ENCODE data around the gene DDX31. TPM values are rescaled to one million over a fixed set of nuclear protein-coding genes. Genes with fewer than 3 reads are reported as not detected.

The DDX31 gene
- total RNA-seq, 1 donor from 2014 or later, result 15.8 TPM

GRCh38 chr9:132627106-132627505 is 42.7 kb downstream of the DDX31 start:
- no peak for DNase-seq (ENCODE audit: low spot score)
- Mint-ChIP-seq H3K27ac (ENCODE audit: unreplicated experiment) (no peak overlapping the region), H3K9me3 (ENCODE audit: unreplicated experiment) (no peaks in the 10 kb centered on the region), H3K4me1 (ENCODE audit: unreplicated experiment) (peaks cover 37% of the 10 kb centered on the region), H3K4me3 (ENCODE audit: unreplicated experiment) (no peak overlapping the region), H3K27me3 (ENCODE audit: unreplicated experiment) (peaks cover 2% of the 10 kb centered on the region), H3K36me3 (ENCODE audit: low read depth, unreplicated experiment) (peaks cover 43% of the 10 kb centered on the region)
- TF ChIP-seq CTCF (IDR thresholded peaks at IDR 0.05; ENCODE audit: unreplicated experiment), result no peak

- Mint-ChIP-seq H3K9me3 (ENCODE audit: unreplicated experiment) (no peaks in the 10 kb centered on the region), H3K4me3 (ENCODE audit: unreplicated experiment) (no peak overlapping the region), H3K27ac (ENCODE audit: unreplicated experiment) (no peak overlapping the region), H3K27me3 (ENCODE audit: unreplicated experiment) (peaks cover 2% of the 10 kb centered on the region), H3K36me3 (ENCODE audit: low read depth, unreplicated experiment) (peaks cover 36% of the 10 kb centered on the region), H3K4me1 (ENCODE audit: unreplicated experiment) (peaks cover 37% of the 10 kb centered on the region)
- no peak for DNase-seq (ENCODE audit: low spot score)
- no peak for TF ChIP-seq CTCF (IDR thresholded peaks at IDR 0.05; ENCODE audit: unreplicated experiment)
These were observed 43.5 kb downstream of the DDX31 start for GRCh38 chr9:132626285-132626684.

- TF ChIP-seq CTCF (IDR thresholded peaks at IDR 0.05; ENCODE audit: unreplicated experiment), result no peak
- H3K36me3 Mint-ChIP-seq (ENCODE audit: low read depth, unreplicated experiment), result peaks cover 29% of the 10 kb centered on the region
- no peaks in the 10 kb centered on the region for H3K27me3 Mint-ChIP-seq (ENCODE audit: unreplicated experiment)
- DNase-seq (ENCODE audit: low spot score), result no peak
- H3K4me3 Mint-ChIP-seq (ENCODE audit: unreplicated experiment), result no peak overlapping the region
- H3K9me3 Mint-ChIP-seq (ENCODE audit: unreplicated experiment), result no peaks in the 10 kb centered on the region
- H3K27ac Mint-ChIP-seq (ENCODE audit: unreplicated experiment), result no peak overlapping the region
- H3K4me1 Mint-ChIP-seq (ENCODE audit: unreplicated experiment), result peaks cover 14% of the 10 kb centered on the region
These were observed 47.6 kb downstream of the DDX31 start for GRCh38 chr9:132622159-132622558.

- Mint-ChIP-seq H3K27ac (ENCODE audit: unreplicated experiment) (no peak overlapping the region), H3K4me3 (ENCODE audit: unreplicated experiment) (peak overlapping the region; percentile 8), H3K36me3 (ENCODE audit: low read depth, unreplicated experiment) (peaks cover 37% of the 10 kb centered on the region), H3K9me3 (ENCODE audit: unreplicated experiment) (no peaks in the 10 kb centered on the region), H3K27me3 (ENCODE audit: unreplicated experiment) (peaks cover 2% of the 10 kb centered on the region), H3K4me1 (ENCODE audit: unreplicated experiment) (no peaks in the 10 kb centered on the region)
- DNase-seq (ENCODE audit: low spot score), result no peak
- TF ChIP-seq CTCF (IDR thresholded peaks at IDR 0.05; ENCODE audit: unreplicated experiment), result no peak
These were observed 53.1 kb downstream of the DDX31 start for GRCh38 chr9:132616725-132617124.

- Mint-ChIP-seq H3K36me3 (ENCODE audit: low read depth, unreplicated experiment) (peaks cover 44% of the 10 kb centered on the region), H3K4me3 (ENCODE audit: unreplicated experiment) (no peak overlapping the region)
- DNase-seq (ENCODE audit: low spot score), result no peak
These were observed 54.0 kb downstream of the DDX31 start for GRCh38 chr9:132615774-132616173.

More at GRCh38 chr9:132615774-132616173, 54.0 kb downstream of the DDX31 start:
- no peaks in the 10 kb centered on the region for H3K9me3 Mint-ChIP-seq (ENCODE audit: unreplicated experiment)
- no peaks in the 10 kb centered on the region for H3K4me1 Mint-ChIP-seq (ENCODE audit: unreplicated experiment)
- H3K27me3 Mint-ChIP-seq (ENCODE audit: unreplicated experiment), result peaks cover 2% of the 10 kb centered on the region
- TF ChIP-seq CTCF (IDR thresholded peaks at IDR 0.05; ENCODE audit: unreplicated experiment), result no peak
- H3K27ac Mint-ChIP-seq (ENCODE audit: unreplicated experiment), result no peak overlapping the region

Data from endothelial cell (in vitro differentiated cells).